Nephron (organoid): Measurements from ENCODE around the gene CAPN11.
"Not testable (repeated sequence)": the region's sequence is repeated elsewhere in the genome, so short reads cannot be mapped to it uniquely, and the experiment has no call there.

Source experiments
- H3K27ac Mint-ChIP-seq, 3 experiments: 2 replicates each; pipeline ENCODE4 v1.8.0; 2020; ENCODE audit warnings: mixed read lengths in 3 of 3, mild to moderate bottlenecking in 2 of 3, moderate library complexity in 1 of 3
- H3K27me3 Mint-ChIP-seq: 2 replicates; pipeline ENCODE4 v1.8.0; 2021; ENCODE audit warnings: low read depth, mild to moderate bottlenecking, moderate library complexity, mixed read lengths
- H3K36me3 Mint-ChIP-seq: 2 replicates; pipeline ENCODE4 v1.8.0; 2020; ENCODE audit warnings: low read depth, mixed read lengths
- H3K4me1 Mint-ChIP-seq: 2 replicates; pipeline ENCODE4 v1.8.0; 2020; ENCODE audit warnings: mixed read lengths
- H3K4me3 Mint-ChIP-seq, 3 experiments: 2 replicates each; pipeline ENCODE4 v1.8.0; 2020; ENCODE audit warnings: mild to moderate bottlenecking in 3 of 3, mixed read lengths in 3 of 3, moderate library complexity in 2 of 3
- H3K9me3 Mint-ChIP-seq: 2 replicates; pipeline ENCODE4 v1.8.0; 2020; ENCODE audit warnings: mixed read lengths
- CTCF ChIP-seq, 3 experiments: fragments of 200-600 bp; sonication (generic); IDR thresholded peaks; one replicate each; pipeline ENCODE4 v1.5.0; 2021; ENCODE audit warnings: antibody characterized with exemption in 3 of 3; ENCODE audit not compliant: unreplicated experiment in 3 of 3

The CAPN11 gene

GRCh38 chr6:44178424-44179071, 19.9 kb downstream of the CAPN11 start:
- TF ChIP-seq CTCF (IDR thresholded peaks at IDR 0.05; ENCODE audit: unreplicated experiment in 3 of 3): no peak
- Mint-ChIP-seq H3K4me3 (no peak overlapping the region), H3K4me1 (no peaks in the 10 kb centered on the region), H3K27me3 (peaks cover 15% of the 10 kb centered on the region), H3K36me3 (no peaks in the 10 kb centered on the region), H3K27ac (peak overlapping the region in 2 of 3 experiments; percentile 7 to 57), H3K9me3 (no peaks in the 10 kb centered on the region)

- Mint-ChIP-seq H3K4me3 (no peak overlapping the region), H3K4me1 (no peaks in the 10 kb centered on the region), H3K27me3 (peaks cover 17% of the 10 kb centered on the region), H3K9me3 (no peaks in the 10 kb centered on the region), H3K27ac (peak overlapping the region in 1 of 3 experiments; percentile 7), H3K36me3 (no peaks in the 10 kb centered on the region)
- no peak for TF ChIP-seq CTCF (IDR thresholded peaks at IDR 0.05; ENCODE audit: unreplicated experiment in 3 of 3)
These were observed 20.5 kb downstream of the CAPN11 start for GRCh38 chr6:44179072-44179536.

GRCh38 chr6:44179648-44180047, 21.0 kb downstream of the CAPN11 start:
- Mint-ChIP-seq H3K27ac (peak overlapping the region in 1 of 3 experiments; percentile 7), H3K27me3 (peaks cover 20% of the 10 kb centered on the region), H3K9me3 (no peaks in the 10 kb centered on the region), H3K4me1 (no peaks in the 10 kb centered on the region), H3K4me3 (no peak overlapping the region), H3K36me3 (no peaks in the 10 kb centered on the region)
- TF ChIP-seq CTCF (IDR thresholded peaks at IDR 0.05; ENCODE audit: unreplicated experiment in 3 of 3): no peak

GRCh38 chr6:44180406-44180805, 21.8 kb downstream of the CAPN11 start:
- Mint-ChIP-seq H3K27ac (no peak overlapping the region), H3K4me3 (no peak overlapping the region), H3K36me3 (no peaks in the 10 kb centered on the region), H3K27me3 (peaks cover 20% of the 10 kb centered on the region), H3K4me1 (no peaks in the 10 kb centered on the region), H3K9me3 (no peaks in the 10 kb centered on the region)
- TF ChIP-seq CTCF (IDR thresholded peaks at IDR 0.05; ENCODE audit: unreplicated experiment in 3 of 3): no peak

- Mint-ChIP-seq H3K36me3 (no peaks in the 10 kb centered on the region), H3K9me3 (no peaks in the 10 kb centered on the region), H3K4me1 (peaks cover under 1% of the 10 kb centered on the region), H3K27ac (no peak overlapping the region), H3K27me3 (peaks cover 22% of the 10 kb centered on the region), H3K4me3 (no peak overlapping the region)
- no peak for TF ChIP-seq CTCF (IDR thresholded peaks at IDR 0.05; ENCODE audit: unreplicated experiment in 3 of 3)
These were observed 22.3 kb downstream of the CAPN11 start for GRCh38 chr6:44180886-44181285.

- H3K9me3 Mint-ChIP-seq, H3K4me1 Mint-ChIP-seq, H3K36me3 Mint-ChIP-seq, H3K27ac Mint-ChIP-seq, H3K4me3 Mint-ChIP-seq: not testable (repeated sequence)
- H3K27me3 Mint-ChIP-seq: peaks cover 22% of the 10 kb centered on the region
These were observed 23.2 kb downstream of the CAPN11 start for GRCh38 chr6:44181784-44182183.
